ENCODE data around the gene ARHGEF26.
A peak's percentile ranks its signal among the peaks of the same experiment; 100 is the strongest.

The ARHGEF26 gene

GRCh38 chr3:154120961-154121700, at the start of gene ARHGEF26:
ARHGEF26 (plus strand) TSS chr3:154121390; CDS start chr3:154121993, 603 bp downstream.
- Histone ChIP-seq H3K36me3 (replicated peaks) (no peaks in the 10 kb centered on the region), H3K27ac (no peak within 1 kb of the TSS), H3K27me3 (replicated peaks) (no peaks in the 10 kb centered on the region), H3K4me3 (ENCODE audit: low read depth, low read length) (peak within 1 kb of the TSS; percentile 80)
- no peak for TF ChIP-seq CTCF (IDR thresholded peaks at IDR 0.05; ENCODE audit: low read depth, low read length, missing control alignments)
- in situ Hi-C loops (cut with HindIII; ENCODE audit: low pct_ligation_motif_present, low sequenced_read_pairs) = no loop called here
- peak; percentile 69 for DNase-seq

- H3K27me3 ChIP-seq (replicated peaks) = no peaks in the 10 kb centered on the region
- H3K36me3 ChIP-seq (replicated peaks) = no peaks in the 10 kb centered on the region
- in situ Hi-C loops (cut with HindIII; ENCODE audit: low pct_ligation_motif_present, low sequenced_read_pairs) = no loop called here
Observed at GRCh38 chr3:154074966-154075365, 46.2 kb upstream of the ARHGEF26 start.

GRCh38 chr3:154078672-154079071, 42.5 kb upstream of the ARHGEF26 start:
- DNase-seq = no peak
- Histone ChIP-seq H3K27ac (no peak overlapping the region), H3K4me3 (ENCODE audit: low read depth, low read length) (no peak overlapping the region), H3K27me3 (replicated peaks) (no peaks in the 10 kb centered on the region), H3K36me3 (replicated peaks) (no peaks in the 10 kb centered on the region)
- TF ChIP-seq CTCF (IDR thresholded peaks at IDR 0.05; ENCODE audit: low read depth, low read length, missing control alignments) = no peak
- in situ Hi-C loops (cut with HindIII; ENCODE audit: low pct_ligation_motif_present, low sequenced_read_pairs) = no loop called here

More at GRCh38 chr3:154074966-154075365, 46.2 kb upstream of the ARHGEF26 start:
- no peak for DNase-seq
- Histone ChIP-seq H3K4me3 (ENCODE audit: low read depth, low read length) (no peak overlapping the region), H3K27ac (no peak overlapping the region)
- no peak for TF ChIP-seq CTCF (IDR thresholded peaks at IDR 0.05; ENCODE audit: low read depth, low read length, missing control alignments)

GRCh38 chr3:154081305-154081704, 39.9 kb upstream of the ARHGEF26 start:
- TF ChIP-seq CTCF (IDR thresholded peaks at IDR 0.05; ENCODE audit: low read depth, low read length, missing control alignments) = no peak
- Histone ChIP-seq H3K27me3 (replicated peaks) (no peaks in the 10 kb centered on the region), H3K4me3 (ENCODE audit: low read depth, low read length) (no peak overlapping the region), H3K27ac (no peak overlapping the region), H3K36me3 (replicated peaks) (no peaks in the 10 kb centered on the region)
- DNase-seq = no peak
- in situ Hi-C loops (cut with HindIII; ENCODE audit: low pct_ligation_motif_present, low sequenced_read_pairs) = no loop called here

GRCh38 chr3:154085071-154085470, 36.1 kb upstream of the ARHGEF26 start:
- Histone ChIP-seq H3K27ac (no peak overlapping the region), H3K36me3 (replicated peaks) (no peaks in the 10 kb centered on the region), H3K4me3 (ENCODE audit: low read depth, low read length) (no peak overlapping the region), H3K27me3 (replicated peaks) (no peaks in the 10 kb centered on the region)
- no peak for TF ChIP-seq CTCF (IDR thresholded peaks at IDR 0.05; ENCODE audit: low read depth, low read length, missing control alignments)
- in situ Hi-C loops (cut with HindIII; ENCODE audit: low pct_ligation_motif_present, low sequenced_read_pairs) = no loop called here
- DNase-seq = no peak

- no peak for DNase-seq
- in situ Hi-C loops (cut with HindIII; ENCODE audit: low pct_ligation_motif_present, low sequenced_read_pairs) = no loop called here
- no peak for TF ChIP-seq CTCF (IDR thresholded peaks at IDR 0.05; ENCODE audit: low read depth, low read length, missing control alignments)
Observed at GRCh38 chr3:154085799-154086198, 35.4 kb upstream of the ARHGEF26 start.

More at GRCh38 chr3:154085799-154086198, 35.4 kb upstream of the ARHGEF26 start:
- Histone ChIP-seq H3K27ac (no peak overlapping the region), H3K36me3 (replicated peaks) (no peaks in the 10 kb centered on the region), H3K27me3 (replicated peaks) (no peaks in the 10 kb centered on the region), H3K4me3 (ENCODE audit: low read depth, low read length) (no peak overlapping the region)

Measured in brain microvascular endothelial cell (primary cell).